Gastrocnemius medialis (tissue), 4 donors: ENCODE results near the gene TBC1D10A. TPM values are rescaled to one million over a fixed set of nuclear protein-coding genes. Genes with fewer than 3 reads are reported as not detected.
A peak's percentile ranks its signal among the peaks of the same experiment; 100 is the strongest.

Source experiments
- ATAC-seq, 2 donors: fragments of 150-250 bp; one replicate each; pipeline ENCODE4 v1.9.1; 2016
- DNase-seq, 2 donors: peaks; one replicate each; pipeline ENCODE4 v3.0.0-alpha.2; 2019
- H3K27ac ChIP-seq, 4 donors: fragments of 200-600 bp; sonication (generic); 1 replicate in 1 of 4; 2 replicates in 3 of 4; pipeline ENCODE4 v1.5.1; 2016 to 2018; ENCODE audit warnings: mild to moderate bottlenecking in 2 of 4, moderate library complexity in 1 of 4
- H3K27me3 ChIP-seq, 3 donors: fragments of 200-600 bp; sonication (generic) in 2 of 3; 1 replicate in 1 of 3; 2 replicates in 2 of 3; pipeline versions ENCODE4 v1.5.1 to v1.6.0; 2016 to 2019; ENCODE audit warnings: mild to moderate bottlenecking in 1 of 3, moderate library complexity in 1 of 3
- H3K36me3 ChIP-seq, 2 donors: fragments of 200-600 bp; sonication (generic) in 1 of 2; one replicate each; pipeline ENCODE4 v1.5.1; 2017 to 2018
- H3K4me1 ChIP-seq, 2 donors: fragments of 200-600 bp; sonication (generic) in 1 of 2; one replicate each; pipeline ENCODE4 v1.5.1; 2016 to 2017; ENCODE audit warnings: mild to moderate bottlenecking in 2 of 2
- H3K4me3 ChIP-seq, 4 donors: fragments of 200-600 bp; sonication (generic) in 3 of 4; 1 replicate in 1 of 4; 2 replicates in 3 of 4; pipeline ENCODE4 v1.5.1; 2016 to 2019; ENCODE audit warnings: mild to moderate bottlenecking in 2 of 4
- H3K9me3 ChIP-seq, 3 donors: fragments of 200-600 bp; sonication (generic) in 2 of 3; 1 replicate in 1 of 3; 2 replicates in 2 of 3; pipeline ENCODE4 v1.5.1; 2016 to 2019
- POLR2A ChIP-seq, 2 donors: fragments of 450-650 bp; IDR thresholded peaks; one replicate each; pipeline ENCODE4 v1.6.1; 2017; ENCODE audit warnings: antibody characterized with exemption in 2 of 2, mild to moderate bottlenecking in 2 of 2, moderate library complexity in 2 of 2
- in situ Hi-C, 4 donors: fragments of 200-750 bp; cut with MboI; loops; one replicate each; pipeline versions ENCODE4 v1.15.0 to v1.8.0; 2017; ENCODE audit warnings: low sequenced_read_pairs in 4 of 4
- intact Hi-C: fragments of 100-400 bp; cut with DNase I; formaldehyde crosslinking; loops from one replicate; pipeline ENCODE4 v1.15.1; 2023; ENCODE audit warnings: low total_unique reads
- total RNA-seq, 4 donors: library from RNA; depleted of rRNA; stranded (reverse); fragments of >200 nt; gene quantifications; one replicate each; pipeline versions ENCODE4 v1.1.0 to v1.2.3, GENCODE V29; 2016
- TF ChIP-seq, protein P1 (sequence below), 5 experiments: fragments of 450-650 bp in 3 of 5; fragments of 200-600 bp in 2 of 5; sonication (generic) in 2 of 5; IDR thresholded peaks in 4 of 5; conservative IDR thresholded peaks in 1 of 5; 1 replicate in 4 of 5; 2 replicates in 1 of 5; pipeline ENCODE4 v1.5.1; 2016 to 2019; ENCODE audit warnings: antibody characterized with exemption in 5 of 5, mild to moderate bottlenecking in 3 of 5, moderate library complexity in 3 of 5

Gene TBC1D10A
- total RNA-seq, 4 donors from 2014 or later, result 4.1 to 9.6 (median 6.2) TPM

DNA sequence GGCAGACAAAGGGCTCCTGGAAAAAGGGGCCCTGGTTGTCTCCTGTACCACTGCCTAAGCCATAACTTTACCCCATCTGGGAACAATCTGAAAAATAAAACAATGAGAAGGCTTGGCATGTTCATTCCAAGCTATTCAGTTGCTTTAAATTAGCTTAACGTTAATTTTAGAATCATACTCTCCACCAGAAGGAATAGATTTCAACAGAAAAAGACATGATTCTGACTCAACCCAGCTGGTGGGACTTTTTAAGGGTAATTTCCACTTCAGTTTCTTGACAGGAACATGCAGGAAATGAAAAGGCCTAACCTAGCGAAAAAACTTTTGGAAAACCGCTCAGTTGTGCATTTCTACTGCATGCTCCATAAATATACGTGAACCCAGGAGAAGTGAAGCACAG, 22.1 kb upstream of the TBC1D10A start:
- no peak overlapping the region for H3K4me3 ChIP-seq
- ATAC-seq (no peak), DNase-seq (no peak)
- no peaks in the 10 kb centered on the region for H3K9me3 ChIP-seq
- TF ChIP-seq POLR2A (IDR thresholded peaks at IDR 0.05), result no peak
- TF ChIP-seq, protein P1, sequence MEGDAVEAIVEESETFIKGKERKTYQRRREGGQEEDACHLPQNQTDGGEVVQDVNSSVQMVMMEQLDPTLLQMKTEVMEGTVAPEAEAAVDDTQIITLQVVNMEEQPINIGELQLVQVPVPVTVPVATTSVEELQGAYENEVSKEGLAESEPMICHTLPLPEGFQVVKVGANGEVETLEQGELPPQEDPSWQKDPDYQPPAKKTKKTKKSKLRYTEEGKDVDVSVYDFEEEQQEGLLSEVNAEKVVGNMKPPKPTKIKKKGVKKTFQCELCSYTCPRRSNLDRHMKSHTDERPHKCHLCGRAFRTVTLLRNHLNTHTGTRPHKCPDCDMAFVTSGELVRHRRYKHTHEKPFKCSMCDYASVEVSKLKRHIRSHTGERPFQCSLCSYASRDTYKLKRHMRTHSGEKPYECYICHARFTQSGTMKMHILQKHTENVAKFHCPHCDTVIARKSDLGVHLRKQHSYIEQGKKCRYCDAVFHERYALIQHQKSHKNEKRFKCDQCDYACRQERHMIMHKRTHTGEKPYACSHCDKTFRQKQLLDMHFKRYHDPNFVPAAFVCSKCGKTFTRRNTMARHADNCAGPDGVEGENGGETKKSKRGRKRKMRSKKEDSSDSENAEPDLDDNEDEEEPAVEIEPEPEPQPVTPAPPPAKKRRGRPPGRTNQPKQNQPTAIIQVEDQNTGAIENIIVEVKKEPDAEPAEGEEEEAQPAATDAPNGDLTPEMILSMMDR (IDR thresholded peaks at IDR 0.05 in 4 of 5, conservative IDR thresholded peaks at IDR 0.05 in 1 of 5), result no peak
- in situ Hi-C loops, result no loop called here
- H3K27ac ChIP-seq, result no peak overlapping the region
- no peaks in the 10 kb centered on the region for H3K27me3 ChIP-seq
- H3K36me3 ChIP-seq, result peaks cover 0 to 84% of the 10 kb centered on the region in 2 donors
- intact Hi-C loops, result no loop called here
- H3K4me1 ChIP-seq, result peaks cover 0 to 2% of the 10 kb centered on the region in 2 donors

DNA sequence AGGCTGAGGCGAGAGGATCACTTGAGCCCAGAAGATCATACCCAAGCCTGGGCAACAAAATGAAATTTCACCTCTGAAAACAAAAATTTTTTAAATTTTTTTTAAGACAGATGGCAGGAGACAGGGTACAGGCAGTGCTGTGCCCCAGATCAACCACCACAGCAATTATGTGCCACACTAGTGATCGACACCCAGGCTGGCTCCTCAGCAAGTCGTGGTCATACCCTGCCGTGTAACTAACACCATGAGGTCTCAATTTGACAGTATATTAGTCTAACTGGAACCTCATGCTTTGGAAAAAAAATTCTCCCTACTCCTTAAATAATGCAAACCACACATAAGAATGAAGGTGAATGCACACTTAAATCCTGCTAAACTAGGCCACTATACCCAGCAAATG, 21.7 kb upstream of the TBC1D10A start:
- intact Hi-C loops, result no loop called here
- in situ Hi-C loops, result no loop called here
- no peaks in the 10 kb centered on the region for H3K27me3 ChIP-seq
- no peak overlapping the region for H3K4me3 ChIP-seq
- ATAC-seq (no peak), DNase-seq (no peak)
- no peak overlapping the region for H3K27ac ChIP-seq
- TF ChIP-seq, protein P1 (IDR thresholded peaks at IDR 0.05 in 4 of 5, conservative IDR thresholded peaks at IDR 0.05 in 1 of 5), result no peak
- TF ChIP-seq POLR2A (IDR thresholded peaks at IDR 0.05), result no peak
- H3K36me3 ChIP-seq, result peaks cover 0 to 88% of the 10 kb centered on the region in 2 donors
- no peaks in the 10 kb centered on the region for H3K4me1 ChIP-seq
- no peaks in the 10 kb centered on the region for H3K9me3 ChIP-seq

DNA sequence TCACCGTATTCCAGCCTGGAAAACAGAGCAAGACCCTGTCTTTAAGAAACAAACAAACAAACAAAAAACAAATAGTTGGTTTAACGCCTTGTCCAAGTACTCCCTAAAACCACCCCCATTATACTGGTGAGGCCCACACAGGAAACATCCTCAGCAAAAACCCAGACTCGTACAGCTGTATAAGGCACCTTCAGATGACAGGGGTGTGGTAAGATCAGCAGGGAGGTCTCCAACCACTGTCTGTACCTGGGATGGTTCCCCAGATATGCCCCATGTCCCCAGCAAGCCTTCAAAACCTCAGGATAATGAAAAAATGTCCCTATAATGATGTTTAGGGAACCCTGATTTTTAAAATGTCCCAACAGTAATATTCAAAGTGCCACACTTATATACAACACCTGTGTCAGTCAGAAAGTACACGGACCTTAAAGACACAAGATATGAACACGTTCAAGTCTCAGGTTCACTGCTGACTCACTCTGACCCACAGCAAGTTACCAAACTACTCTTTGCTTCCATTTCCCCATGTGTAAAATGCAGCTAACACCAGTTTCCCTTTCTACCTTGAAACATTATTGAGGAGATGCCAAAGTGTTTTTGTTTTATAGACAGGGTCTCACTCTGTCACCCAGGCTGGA, 20.6 kb upstream of the TBC1D10A start:
- H3K9me3 ChIP-seq, result no peaks in the 10 kb centered on the region
- intact Hi-C loops (no loop called here), in situ Hi-C loops (no loop called here)
- no peaks in the 10 kb centered on the region for H3K27me3 ChIP-seq
- TF ChIP-seq, protein P1 (IDR thresholded peaks at IDR 0.05 in 4 of 5, conservative IDR thresholded peaks at IDR 0.05 in 1 of 5), result no peak
- no peak for TF ChIP-seq POLR2A (IDR thresholded peaks at IDR 0.05)
- H3K27ac ChIP-seq, result no peak overlapping the region
- H3K36me3 ChIP-seq, result peaks cover 0 to 93% of the 10 kb centered on the region in 2 donors
- no peaks in the 10 kb centered on the region for H3K4me1 ChIP-seq
- DNase-seq, result no peak
- H3K4me3 ChIP-seq, result no peak overlapping the region
- peak in 1 of 2 donors; percentile 65 for ATAC-seq

DNA sequence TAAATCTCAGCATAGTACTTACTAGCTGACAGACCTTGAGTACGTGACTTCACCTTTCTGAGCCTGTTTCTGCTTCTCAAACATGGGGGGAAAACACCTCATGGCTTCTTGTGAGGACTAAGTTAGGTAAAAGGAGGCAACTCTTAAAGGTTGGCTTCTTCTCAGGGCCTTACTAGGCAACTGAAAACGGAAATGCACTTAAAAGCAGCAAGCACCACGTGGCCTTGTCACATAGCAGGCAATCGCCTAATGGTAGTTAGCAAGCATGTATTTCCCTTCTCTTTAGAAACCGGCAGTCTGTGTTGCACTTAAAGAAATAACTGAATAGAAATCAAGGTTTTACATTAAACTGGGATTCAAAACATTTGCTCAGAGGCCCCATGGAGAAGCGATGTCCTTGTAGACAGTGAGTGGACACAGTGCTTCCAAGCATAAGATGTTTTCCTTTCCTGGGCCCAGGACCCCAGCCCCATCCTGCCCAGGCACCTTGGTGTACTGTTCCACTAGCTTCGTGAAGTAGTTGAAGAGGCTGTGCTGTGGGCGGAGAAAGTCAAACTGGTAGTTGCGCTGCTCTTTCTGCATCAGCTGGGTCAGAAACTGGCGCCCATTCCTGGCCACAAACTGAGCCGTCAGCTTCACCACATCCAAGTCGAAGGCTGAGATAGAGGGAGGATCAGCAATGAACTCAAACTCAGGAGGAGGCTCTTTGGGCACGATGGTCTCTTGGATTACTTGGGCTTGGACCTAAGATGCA, 17.9 kb upstream of the TBC1D10A start:
- in situ Hi-C loops, result no loop called here
- intact Hi-C loops, result no loop called here
- Histone ChIP-seq H3K27me3 (no peaks in the 10 kb centered on the region), H3K27ac (no peak overlapping the region), H3K36me3 (peaks cover 1 to 95% of the 10 kb centered on the region in 2 donors), H3K4me1 (peaks cover 18 to 19% of the 10 kb centered on the region in 2 donors), H3K4me3 (no peak overlapping the region), H3K9me3 (no peaks in the 10 kb centered on the region)
- no peak for ATAC-seq
- DNase-seq, result no peak
- no peak for TF ChIP-seq POLR2A (IDR thresholded peaks at IDR 0.05)
- TF ChIP-seq, protein P1 (IDR thresholded peaks at IDR 0.05 in 4 of 5, conservative IDR thresholded peaks at IDR 0.05 in 1 of 5), result no peak
